ENCODE data around the gene FAM53A.

Gene FAM53A

DNA sequence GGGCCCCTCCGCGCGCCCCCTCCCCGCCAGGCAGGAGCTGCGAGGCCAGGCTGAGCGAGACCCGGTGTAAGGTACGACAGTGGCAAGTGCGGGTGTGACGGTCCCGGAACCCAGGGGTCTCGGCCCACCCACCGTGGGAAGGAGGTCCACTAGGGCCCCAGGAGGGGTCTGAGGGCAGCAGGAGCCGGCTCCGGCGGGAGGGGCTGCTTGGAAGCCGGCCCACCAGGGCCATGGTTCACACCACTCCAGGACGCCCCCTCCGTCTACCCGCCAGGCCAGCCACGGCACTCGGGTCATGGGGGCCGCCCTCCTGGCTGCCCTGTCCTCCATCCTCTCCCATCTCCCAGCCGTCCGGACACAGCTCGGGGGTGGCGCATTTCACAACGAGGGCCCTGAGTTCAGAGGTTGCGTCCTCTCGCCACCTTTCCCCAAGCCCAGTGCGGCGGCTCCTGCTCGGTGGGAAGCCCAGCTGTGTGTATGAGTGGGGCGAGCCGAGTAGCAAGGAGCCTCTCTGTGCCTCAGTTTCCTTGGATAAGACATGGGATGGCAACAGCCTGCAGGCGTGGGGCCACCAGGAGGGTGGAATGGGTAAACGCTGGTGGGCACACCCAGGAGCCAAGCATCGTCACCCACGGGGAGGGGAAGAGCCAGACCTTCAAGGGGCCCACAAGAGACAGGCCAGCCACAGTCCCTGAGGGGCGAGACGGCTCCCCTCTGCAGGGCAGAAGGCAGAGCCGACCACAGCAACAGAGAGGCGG, 81.3 kb downstream of the FAM53A start:
- Histone ChIP-seq H3K4me3 (ENCODE audit: low read length) (no peak overlapping the region), H3K9me3 (ENCODE audit: control insufficient read depth, insufficient read depth, low read length) (no peaks in the 10 kb centered on the region), H3K27ac (ENCODE audit: low read length) (no peak overlapping the region), H3K36me3 (ENCODE audit: control insufficient read depth, insufficient read depth, low read length) (no peaks in the 10 kb centered on the region; the same call in 1 of the 2 replicates), H3K27me3 (ENCODE audit: control insufficient read depth, insufficient read depth, low read length) (no peaks in the 10 kb centered on the region), H3K4me1 (ENCODE audit: control insufficient read depth, insufficient read depth, low read length) (peaks cover 2% of the 10 kb centered on the region; the same call in 1 of the 2 replicates)
- no peak for DNase-seq (ENCODE audit: low read depth, low spot score)
- WGBS (ENCODE audit: insufficient coverage, insufficient read length): no CpG with 5 or more reads among the region's 43 CpGs

DNA sequence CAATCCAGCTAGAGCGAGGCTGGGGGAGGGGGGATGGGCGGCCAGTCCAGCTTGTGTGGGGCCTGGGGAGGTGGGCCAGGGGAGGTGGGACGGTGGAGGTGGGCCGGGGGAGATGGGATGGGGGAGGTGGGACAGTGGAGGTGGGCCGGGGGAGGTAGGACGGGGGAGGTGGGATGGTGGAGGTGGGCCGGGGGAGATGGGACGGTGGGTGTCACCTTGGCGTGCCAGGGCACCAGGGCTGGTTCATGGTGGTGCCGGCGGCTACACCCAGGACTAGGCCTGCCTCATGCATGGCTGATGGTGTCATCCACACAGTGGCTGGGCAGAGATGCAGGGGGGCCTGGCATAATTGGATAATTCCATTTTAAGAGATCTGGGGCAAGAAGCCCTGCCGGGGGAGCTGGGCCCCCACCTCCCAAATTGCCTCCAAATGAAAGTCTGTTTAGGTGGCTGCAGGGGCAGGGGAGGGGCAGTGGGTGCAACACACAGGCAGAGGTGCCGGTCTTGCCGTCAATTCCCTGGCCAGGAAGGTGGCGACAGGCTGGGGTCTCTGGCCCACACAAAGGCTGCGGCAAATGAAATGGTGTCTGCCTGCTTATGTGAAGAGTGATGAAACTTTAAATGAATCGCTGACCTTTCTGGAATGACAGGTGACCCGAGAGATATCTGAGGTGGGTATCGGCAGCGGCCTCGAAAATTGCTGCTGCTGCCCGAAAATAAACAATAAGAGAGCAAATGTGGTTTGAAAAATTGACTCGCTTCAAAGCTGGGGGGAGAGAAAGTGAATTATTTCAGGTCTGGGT, 82.1 kb downstream of the FAM53A start:
- no CpG with 5 or more reads among the region's 23 CpGs for WGBS (ENCODE audit: insufficient coverage, insufficient read length)
- Histone ChIP-seq H3K36me3 (ENCODE audit: control insufficient read depth, insufficient read depth, low read length) (no peaks in the 10 kb centered on the region; the same call in 1 of the 2 replicates), H3K9me3 (ENCODE audit: control insufficient read depth, insufficient read depth, low read length) (no peaks in the 10 kb centered on the region), H3K4me1 (ENCODE audit: control insufficient read depth, insufficient read depth, low read length) (peaks cover 2% of the 10 kb centered on the region; the same call in 1 of the 2 replicates), H3K27me3 (ENCODE audit: control insufficient read depth, insufficient read depth, low read length) (no peaks in the 10 kb centered on the region), H3K4me3 (ENCODE audit: low read length) (no peak overlapping the region), H3K27ac (ENCODE audit: low read length) (no peak overlapping the region)
- no peak for DNase-seq (ENCODE audit: low read depth, low spot score)

DNA sequence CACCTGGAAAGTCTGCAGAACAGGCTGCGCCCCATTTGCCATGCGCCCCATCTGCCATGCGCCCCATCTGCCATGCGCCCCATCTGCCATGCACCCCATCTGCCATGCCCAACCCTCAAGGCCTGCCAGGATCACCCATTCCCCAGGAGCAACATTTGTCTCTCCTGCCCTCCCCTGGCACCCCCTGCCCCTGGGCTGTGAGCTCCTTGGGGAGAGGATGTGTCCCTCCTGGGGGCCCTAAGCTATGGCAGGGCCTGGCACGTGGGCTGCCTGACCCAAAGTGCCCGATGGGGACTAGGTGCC, 82.6 kb downstream of the FAM53A start:
- no peaks in the 10 kb centered on the region for H3K27me3 ChIP-seq (ENCODE audit: control insufficient read depth, insufficient read depth, low read length)
- peaks cover 2% of the 10 kb centered on the region; the same call in 1 of the 2 replicates for H3K4me1 ChIP-seq (ENCODE audit: control insufficient read depth, insufficient read depth, low read length)
- DNase-seq (ENCODE audit: low read depth, low spot score): no peak
- no peaks in the 10 kb centered on the region for H3K9me3 ChIP-seq (ENCODE audit: control insufficient read depth, insufficient read depth, low read length)
- no peak overlapping the region for H3K27ac ChIP-seq (ENCODE audit: low read length)
- WGBS (ENCODE audit: insufficient coverage, insufficient read length): no CpG with 5 or more reads among the region's 6 CpGs
- no peak overlapping the region for H3K4me3 ChIP-seq (ENCODE audit: low read length)
- H3K36me3 ChIP-seq (ENCODE audit: control insufficient read depth, insufficient read depth, low read length): no peaks in the 10 kb centered on the region; the same call in 1 of the 2 replicates

- Histone ChIP-seq H3K4me3 (ENCODE audit: low read length) (no peak overlapping the region), H3K27me3 (ENCODE audit: control insufficient read depth, insufficient read depth, low read length) (no peaks in the 10 kb centered on the region), H3K4me1 (ENCODE audit: control insufficient read depth, insufficient read depth, low read length) (peaks cover 2% of the 10 kb centered on the region; the same call in 1 of the 2 replicates), H3K27ac (ENCODE audit: low read length) (no peak overlapping the region), H3K9me3 (ENCODE audit: control insufficient read depth, insufficient read depth, low read length) (no peaks in the 10 kb centered on the region), H3K36me3 (ENCODE audit: control insufficient read depth, insufficient read depth, low read length) (no peaks in the 10 kb centered on the region; the same call in 1 of the 2 replicates)
- no CpG with 5 or more reads among the region's 27 CpGs for WGBS (ENCODE audit: insufficient coverage, insufficient read length)
- DNase-seq (ENCODE audit: low read depth, low spot score): no peak
Observed at GRCh38 chr4:1600811-1601532, 83.1 kb downstream of the FAM53A start.

- no peak overlapping the region for H3K27ac ChIP-seq (ENCODE audit: low read length)
- peaks cover 2% of the 10 kb centered on the region; the same call in 1 of the 2 replicates for H3K4me1 ChIP-seq (ENCODE audit: control insufficient read depth, insufficient read depth, low read length)
- no peaks in the 10 kb centered on the region for H3K27me3 ChIP-seq (ENCODE audit: control insufficient read depth, insufficient read depth, low read length)
- no peaks in the 10 kb centered on the region for H3K9me3 ChIP-seq (ENCODE audit: control insufficient read depth, insufficient read depth, low read length)
- H3K4me3 ChIP-seq (ENCODE audit: low read length): no peak overlapping the region
- DNase-seq (ENCODE audit: low read depth, low spot score): no peak
- no CpG with 5 or more reads among the region's 15 CpGs for WGBS (ENCODE audit: insufficient coverage, insufficient read length)
- H3K36me3 ChIP-seq (ENCODE audit: control insufficient read depth, insufficient read depth, low read length): no peaks in the 10 kb centered on the region
Observed at GRCh38 chr4:1600211-1600780, 83.8 kb downstream of the FAM53A start.

DNA sequence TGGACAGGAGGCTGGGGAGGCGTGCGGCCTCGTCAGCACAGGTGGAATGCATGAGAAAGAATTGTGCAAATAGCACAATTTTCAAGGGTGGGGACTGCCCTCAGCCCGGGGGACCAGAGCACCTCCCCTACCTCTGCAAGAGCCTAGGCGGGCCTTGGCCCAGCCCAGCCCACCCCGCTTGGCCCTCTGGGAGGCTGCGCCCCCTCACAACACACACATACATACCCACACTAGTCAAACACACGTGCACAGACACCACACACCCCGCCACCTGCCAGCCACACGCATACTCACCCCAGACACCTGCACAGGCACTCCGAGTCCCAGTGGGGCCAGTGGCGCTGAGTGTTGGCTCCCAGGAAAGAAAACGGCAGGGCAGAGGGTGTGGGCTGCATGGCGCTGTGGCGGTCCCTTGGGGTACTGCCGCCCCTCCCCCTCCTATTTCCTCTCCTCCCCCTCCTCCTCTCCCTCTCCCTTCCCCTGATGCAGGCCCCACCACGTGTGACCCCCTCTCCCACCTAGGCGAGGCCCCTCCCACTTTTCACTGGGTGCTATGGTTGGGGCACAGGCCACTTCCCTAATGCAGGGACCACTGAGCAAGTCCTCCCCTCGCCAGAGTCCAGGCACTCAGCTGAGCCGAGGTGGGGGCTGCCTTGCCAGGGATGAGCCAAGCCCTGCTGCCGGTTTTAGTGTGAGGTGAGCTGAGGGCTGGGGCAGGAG, 84.5 kb downstream of the FAM53A start:
- Histone ChIP-seq H3K4me3 (ENCODE audit: low read length) (no peak overlapping the region), H3K36me3 (ENCODE audit: control insufficient read depth, insufficient read depth, low read length) (no peaks in the 10 kb centered on the region), H3K27me3 (ENCODE audit: control insufficient read depth, insufficient read depth, low read length) (no peaks in the 10 kb centered on the region), H3K9me3 (ENCODE audit: control insufficient read depth, insufficient read depth, low read length) (no peaks in the 10 kb centered on the region), H3K4me1 (ENCODE audit: control insufficient read depth, insufficient read depth, low read length) (peaks cover 2% of the 10 kb centered on the region; the same call in 1 of the 2 replicates), H3K27ac (ENCODE audit: low read length) (no peak overlapping the region)
- no peak for DNase-seq (ENCODE audit: low read depth, low spot score)
- no CpG with 5 or more reads among the region's 21 CpGs for whole genome bisulfite sequencing (ENCODE audit: insufficient coverage, insufficient read length)

GRCh38 chr4:1599026-1599481, 85.1 kb downstream of the FAM53A start:
- H3K4me3 ChIP-seq (ENCODE audit: low read length): no peak overlapping the region
- no peaks in the 10 kb centered on the region for H3K27me3 ChIP-seq (ENCODE audit: control insufficient read depth, insufficient read depth, low read length)
- WGBS (ENCODE audit: insufficient coverage, insufficient read length): no CpG with 5 or more reads among the region's 30 CpGs
- H3K9me3 ChIP-seq (ENCODE audit: control insufficient read depth, insufficient read depth, low read length): no peaks in the 10 kb centered on the region
- H3K27ac ChIP-seq (ENCODE audit: low read length): no peak overlapping the region
- DNase-seq (ENCODE audit: low read depth, low spot score): no peak
- peaks cover 2% of the 10 kb centered on the region; the same call in 1 of the 2 replicates for H3K4me1 ChIP-seq (ENCODE audit: control insufficient read depth, insufficient read depth, low read length)
- H3K36me3 ChIP-seq (ENCODE audit: control insufficient read depth, insufficient read depth, low read length): no peaks in the 10 kb centered on the region

DNA sequence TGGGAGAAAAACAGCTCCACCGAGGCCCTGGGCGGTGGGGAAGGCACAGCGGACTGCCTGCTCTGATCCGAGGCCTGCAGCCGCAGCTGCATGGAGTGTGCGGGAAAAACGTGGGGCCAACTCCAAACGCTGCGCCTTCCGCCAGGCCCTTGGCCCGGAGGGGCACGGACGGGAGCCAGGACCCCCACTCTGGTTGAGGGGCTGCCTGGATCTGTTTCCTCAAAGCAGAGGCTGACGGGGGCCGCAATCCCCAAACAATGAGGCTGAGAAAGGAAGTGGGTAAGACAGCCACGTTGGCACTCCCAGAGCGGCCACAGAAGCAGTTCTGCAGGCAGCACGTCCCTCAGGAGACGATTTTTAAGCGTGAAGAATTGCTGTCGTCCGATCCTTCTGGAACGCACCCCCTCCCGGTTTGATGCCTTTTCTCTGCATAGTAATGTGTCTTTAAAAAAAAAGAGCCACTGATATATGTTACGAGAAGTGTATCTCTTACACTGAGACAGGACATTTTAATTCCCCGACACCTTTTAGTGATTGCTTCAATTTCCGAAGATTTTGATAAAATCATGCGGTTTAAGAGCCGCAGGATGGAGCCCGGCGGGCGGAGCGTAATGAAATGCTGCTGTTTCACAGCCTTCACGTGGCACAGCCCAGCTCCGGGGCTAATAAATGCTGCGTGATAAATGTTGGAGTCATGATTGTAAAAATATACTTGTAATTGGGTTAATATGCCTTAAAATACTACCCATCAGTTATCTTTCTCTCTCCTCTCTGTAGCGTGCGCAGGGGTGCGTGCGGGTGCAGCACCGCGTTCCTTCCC, 85.7 kb downstream of the FAM53A start:
- Histone ChIP-seq H3K9me3 (ENCODE audit: control insufficient read depth, insufficient read depth, low read length) (no peaks in the 10 kb centered on the region), H3K4me1 (ENCODE audit: control insufficient read depth, insufficient read depth, low read length) (0 out of 2 replicates have a peak, but pooled peaks cover 2% of the 10 kb centered on the region), H3K4me3 (ENCODE audit: low read length) (no peak overlapping the region), H3K27me3 (ENCODE audit: control insufficient read depth, insufficient read depth, low read length) (no peaks in the 10 kb centered on the region), H3K36me3 (ENCODE audit: control insufficient read depth, insufficient read depth, low read length) (no peaks in the 10 kb centered on the region), H3K27ac (ENCODE audit: low read length) (no peak overlapping the region)
- no CpG with 5 or more reads among the region's 42 CpGs for WGBS (ENCODE audit: insufficient coverage, insufficient read length)
- no peak for DNase-seq (ENCODE audit: low read depth, low spot score)

Data from iPS DF 6.9 (cell line).